UCSD-AML1 (cell line): ENCODE results near the gene LITAF.
"Not testable (repeated sequence)": the region's sequence is repeated elsewhere in the genome, so short reads cannot be mapped to it uniquely, and the experiment has no call there.

Experiments used
- DNase-seq: peaks from one replicate; lab custom pipeline; 2025; ENCODE audit not compliant: unreplicated experiment; lab: John Stamatoyannopoulos, UW

The LITAF gene

GRCh38 chr16:11524098-11524760, 62.5 kb downstream of the LITAF start:
- no peak for DNase-seq

GRCh38 chr16:11521055-11521454, 65.7 kb downstream of the LITAF start:
- no peak for DNase-seq

DNA sequence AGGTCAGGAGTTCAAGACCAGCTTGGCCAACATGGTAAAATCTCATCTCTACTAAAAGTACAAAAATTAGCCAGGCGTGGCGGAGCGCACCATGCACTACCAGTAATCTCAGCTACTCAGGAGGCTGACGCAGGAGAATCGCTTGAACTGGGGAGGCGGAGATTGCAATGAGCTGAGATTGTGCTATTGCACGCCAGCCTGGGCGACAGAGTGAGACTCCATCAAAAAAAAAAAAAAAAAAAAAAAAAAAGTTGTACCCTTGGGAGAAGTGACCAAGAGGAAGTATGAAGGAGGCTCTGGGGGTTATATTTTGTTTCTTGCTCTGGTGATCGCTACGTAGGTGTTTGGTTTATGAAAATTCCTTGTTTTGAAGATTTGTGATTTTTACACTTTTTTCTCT, 66.3 kb downstream of the LITAF start:
- no peak for DNase-seq

- no peak for DNase-seq
Observed at GRCh38 chr16:11517961-11518360, 68.8 kb downstream of the LITAF start.

DNA sequence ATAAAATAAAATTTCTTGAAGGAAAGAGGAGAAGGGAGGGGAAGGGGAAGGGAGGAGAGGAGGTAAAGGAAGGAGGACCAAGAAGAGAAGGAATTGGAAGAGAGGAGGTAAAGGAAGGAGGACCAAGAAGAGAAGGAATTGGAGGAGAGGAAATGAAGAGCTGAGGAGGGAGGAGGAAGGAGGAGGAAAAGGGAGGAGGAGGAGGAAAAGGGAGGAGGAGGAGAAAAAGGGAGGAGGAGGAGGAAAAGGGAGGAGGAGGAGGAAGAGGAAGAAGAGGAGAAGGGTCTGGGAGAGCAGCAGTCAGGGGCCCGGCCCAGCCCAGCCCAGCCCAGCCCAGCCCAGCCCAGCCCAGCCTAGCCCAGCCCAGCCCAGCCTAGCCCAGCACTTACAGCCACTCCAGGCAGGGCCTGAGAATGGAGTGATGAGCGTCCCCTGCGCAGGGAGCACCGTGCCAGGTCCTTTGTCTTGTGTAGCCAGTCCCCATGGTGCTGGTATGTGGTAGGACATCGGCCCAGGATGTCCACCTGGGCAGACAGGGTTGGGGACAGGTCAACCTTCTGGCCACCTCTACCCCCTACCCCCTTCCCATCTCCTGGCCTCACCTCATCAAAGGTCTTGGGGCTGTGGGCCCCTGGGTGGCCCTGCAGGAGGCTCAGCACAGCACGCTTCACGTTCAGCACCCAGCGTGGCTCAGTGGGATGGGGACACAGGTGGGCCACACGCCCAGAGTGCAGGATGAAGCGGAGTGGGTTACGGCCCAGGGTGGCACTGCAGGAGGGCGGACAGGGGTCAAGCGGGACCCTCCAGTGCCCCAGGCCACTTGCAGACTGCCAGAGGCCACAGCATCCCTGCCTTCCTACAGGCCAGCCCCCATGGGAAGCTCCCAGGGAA, 70.9 kb downstream of the LITAF start:
- no peak for DNase-seq

- DNase-seq: no peak
Observed at GRCh38 chr16:11514283-11514682, 72.4 kb downstream of the LITAF start.

- DNase-seq: not testable (repeated sequence)
Observed at GRCh38 chr16:11513366-11513765, 73.4 kb downstream of the LITAF start.

DNA sequence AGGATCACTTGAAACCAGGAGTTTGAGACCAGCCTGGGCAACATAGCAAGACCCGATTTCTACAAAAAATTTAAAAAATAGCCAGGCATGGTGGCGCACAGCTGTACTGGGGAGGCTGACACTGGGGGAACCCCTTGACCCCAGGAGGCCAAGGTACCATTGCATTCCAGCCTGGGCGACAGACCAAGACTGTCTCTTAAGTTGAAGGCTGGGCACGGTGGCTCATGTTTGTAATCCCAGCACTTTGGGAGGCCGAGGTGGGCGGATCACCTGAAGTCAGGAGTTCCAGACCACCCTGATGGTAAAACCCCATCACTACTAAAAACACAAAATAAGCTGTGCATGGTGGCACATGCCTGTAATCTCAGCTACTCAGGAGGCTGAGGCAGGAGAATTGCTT, 74.9 kb downstream of the LITAF start:
- no peak for DNase-seq

DNA sequence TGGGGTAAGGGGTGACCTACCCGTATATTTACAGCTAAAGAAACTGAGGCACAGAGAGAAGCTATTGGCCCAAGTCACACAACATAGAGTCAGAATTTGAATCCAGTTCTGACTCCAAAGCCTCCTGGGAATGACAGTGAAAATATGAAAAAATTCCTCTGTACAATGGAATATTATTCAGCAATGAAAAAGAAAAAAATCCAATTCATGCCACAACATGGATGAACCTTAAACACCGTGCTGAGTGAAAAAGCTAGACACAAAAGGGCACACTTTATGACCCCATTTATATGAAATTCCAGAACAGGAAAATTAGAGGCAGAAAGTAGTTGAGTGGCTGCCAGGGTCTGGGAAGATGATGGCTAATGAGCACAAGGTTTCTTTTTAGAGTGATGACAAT, 75.4 kb downstream of the LITAF start:
- DNase-seq: no peak

DNA sequence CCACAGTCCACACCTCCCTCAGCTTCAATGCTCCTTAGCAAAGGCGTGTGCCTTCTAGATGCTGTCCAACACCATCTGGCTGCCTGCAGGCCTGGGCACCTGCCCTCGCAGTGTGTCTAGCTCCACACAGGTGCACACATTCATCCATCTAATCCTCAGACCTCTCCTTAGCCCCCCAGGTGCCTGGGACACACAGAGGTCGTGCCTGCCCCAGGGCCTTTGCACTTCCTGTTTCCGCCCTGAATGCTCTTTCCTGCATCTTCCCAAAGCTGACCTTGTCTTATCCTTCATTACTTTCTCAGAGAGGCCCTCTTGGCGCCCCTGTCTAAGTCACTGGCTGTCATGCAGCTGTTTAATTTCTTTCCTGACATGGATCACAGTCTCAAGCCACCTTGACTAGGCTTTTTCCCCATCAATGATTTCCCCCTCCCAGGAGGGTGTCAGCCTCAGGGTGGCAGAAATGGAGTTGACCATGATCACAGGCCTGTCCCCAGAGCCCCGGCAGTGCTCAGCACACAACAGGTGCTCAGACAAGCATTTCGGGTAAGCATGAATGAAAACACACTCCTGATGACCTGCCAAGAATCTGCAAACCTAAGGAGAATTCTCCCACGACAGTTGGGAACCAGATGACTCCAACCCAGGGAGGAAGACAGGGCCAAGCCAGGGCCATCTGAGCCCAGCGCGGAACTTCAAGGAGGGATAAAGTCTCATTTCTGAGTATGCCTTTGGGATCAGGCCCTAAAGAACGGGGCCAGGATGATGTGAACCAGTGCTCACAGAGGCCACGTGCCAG, 76.3 kb downstream of the LITAF start:
- DNase-seq: no peak

GRCh38 chr16:11507991-11508390, 78.7 kb downstream of the LITAF start:
- no peak for DNase-seq

- DNase-seq: no peak
Observed at GRCh38 chr16:11507350-11507749, 79.4 kb downstream of the LITAF start.

DNA sequence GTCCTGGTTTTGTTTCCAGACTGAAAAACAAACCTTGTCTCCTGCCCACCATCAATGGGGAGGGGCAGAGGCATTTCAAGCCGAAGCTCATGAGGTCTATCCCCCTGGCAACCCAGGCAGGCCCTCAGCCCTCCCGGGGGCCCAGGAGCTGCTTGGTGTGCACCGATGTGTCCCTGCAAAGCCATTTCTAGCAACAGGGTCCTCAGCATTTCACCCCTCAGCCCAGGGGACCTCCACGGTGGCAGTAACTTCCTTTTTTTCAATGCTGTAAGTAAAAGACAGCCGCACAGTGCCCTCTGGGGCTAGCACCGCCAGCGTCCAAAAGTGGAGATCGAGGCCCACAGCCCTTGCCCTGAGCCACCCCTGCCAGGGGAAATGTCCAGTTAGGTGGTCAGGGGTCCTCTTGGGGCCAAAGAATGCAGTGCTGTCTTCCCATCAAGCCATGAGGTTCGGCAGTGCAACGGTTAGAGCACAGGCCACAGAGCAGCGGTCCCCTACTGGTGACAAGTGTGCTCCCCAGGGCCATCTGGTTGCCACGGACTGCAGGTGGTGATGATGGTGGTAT, 79.9 kb downstream of the LITAF start:
- DNase-seq: peak; percentile 49

DNA sequence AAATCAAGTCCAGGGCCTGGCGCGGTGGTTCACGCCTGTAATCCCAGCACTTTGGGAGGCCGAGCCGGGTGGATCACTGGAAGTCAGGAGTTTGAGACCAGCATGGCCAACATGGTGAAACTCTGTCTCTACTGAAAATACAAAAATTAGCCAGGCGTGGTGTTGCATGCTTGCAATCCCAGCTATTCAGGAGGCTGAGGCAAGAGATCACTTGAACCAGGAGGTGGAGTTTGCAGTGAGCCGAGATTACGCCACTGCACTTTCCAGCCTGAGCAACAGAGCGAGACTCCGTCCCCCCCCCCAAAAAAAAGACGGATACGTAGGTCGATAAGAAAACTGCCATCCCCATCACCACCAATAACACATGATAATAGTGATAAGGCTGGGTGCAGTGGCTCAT, 82.5 kb downstream of the LITAF start:
- DNase-seq: not testable (repeated sequence)

DNA sequence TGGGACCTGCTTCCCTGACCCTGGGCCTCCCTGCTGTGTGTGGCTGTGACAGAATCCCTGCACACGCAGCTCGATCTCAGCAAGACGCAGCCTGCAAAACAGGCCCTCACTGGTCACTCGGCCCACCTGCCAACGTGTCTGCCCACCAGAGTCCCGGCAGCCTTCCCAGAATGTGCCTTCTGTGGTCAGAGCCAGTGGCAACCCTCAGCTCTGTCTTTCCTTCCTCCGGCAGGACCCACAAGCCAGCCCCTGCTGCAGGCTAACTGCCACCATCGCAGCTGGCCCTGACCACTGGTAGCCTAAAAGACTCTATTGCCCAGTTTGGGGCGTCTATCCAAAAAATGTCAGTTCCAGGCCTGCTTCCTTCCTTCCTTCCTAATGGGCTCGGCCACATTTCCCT, 83.2 kb downstream of the LITAF start:
- peak; percentile 53 for DNase-seq

GRCh38 chr16:11502239-11502638, 84.5 kb downstream of the LITAF start:
- no peak for DNase-seq

GRCh38 chr16:11501632-11502031, 85.1 kb downstream of the LITAF start:
- DNase-seq: no peak

DNA sequence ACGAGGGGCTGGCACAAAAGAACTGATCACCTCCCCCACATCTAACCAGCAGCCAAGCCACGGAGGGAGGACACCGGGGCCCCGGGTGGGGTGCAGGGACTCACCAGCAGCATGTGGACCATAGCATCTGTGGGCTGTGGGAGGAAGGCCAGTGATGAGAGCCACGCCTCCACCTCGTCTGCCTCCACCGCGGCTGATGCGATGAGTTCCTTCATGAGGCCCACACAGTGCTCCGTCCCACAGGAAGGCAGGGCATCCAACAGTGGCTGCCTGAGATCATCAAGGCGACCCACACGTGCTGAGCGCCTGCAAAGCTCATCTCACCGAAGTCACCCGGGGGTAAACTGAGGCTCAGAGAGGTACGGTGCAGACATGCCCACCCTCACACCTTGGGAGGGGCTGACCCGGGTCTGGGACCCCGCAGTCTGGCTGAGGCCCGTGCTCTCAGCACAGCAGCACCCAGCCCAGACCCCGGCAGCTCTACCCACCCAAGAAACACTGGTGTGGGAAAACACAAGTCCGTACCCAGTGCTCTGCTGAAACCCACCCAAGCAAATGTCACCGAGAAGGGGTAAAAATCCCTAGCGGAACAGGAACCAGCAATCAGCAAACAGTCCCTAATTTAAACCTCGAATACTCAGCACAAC, 85.9 kb downstream of the LITAF start:
- peak; percentile 22 for DNase-seq

DNA sequence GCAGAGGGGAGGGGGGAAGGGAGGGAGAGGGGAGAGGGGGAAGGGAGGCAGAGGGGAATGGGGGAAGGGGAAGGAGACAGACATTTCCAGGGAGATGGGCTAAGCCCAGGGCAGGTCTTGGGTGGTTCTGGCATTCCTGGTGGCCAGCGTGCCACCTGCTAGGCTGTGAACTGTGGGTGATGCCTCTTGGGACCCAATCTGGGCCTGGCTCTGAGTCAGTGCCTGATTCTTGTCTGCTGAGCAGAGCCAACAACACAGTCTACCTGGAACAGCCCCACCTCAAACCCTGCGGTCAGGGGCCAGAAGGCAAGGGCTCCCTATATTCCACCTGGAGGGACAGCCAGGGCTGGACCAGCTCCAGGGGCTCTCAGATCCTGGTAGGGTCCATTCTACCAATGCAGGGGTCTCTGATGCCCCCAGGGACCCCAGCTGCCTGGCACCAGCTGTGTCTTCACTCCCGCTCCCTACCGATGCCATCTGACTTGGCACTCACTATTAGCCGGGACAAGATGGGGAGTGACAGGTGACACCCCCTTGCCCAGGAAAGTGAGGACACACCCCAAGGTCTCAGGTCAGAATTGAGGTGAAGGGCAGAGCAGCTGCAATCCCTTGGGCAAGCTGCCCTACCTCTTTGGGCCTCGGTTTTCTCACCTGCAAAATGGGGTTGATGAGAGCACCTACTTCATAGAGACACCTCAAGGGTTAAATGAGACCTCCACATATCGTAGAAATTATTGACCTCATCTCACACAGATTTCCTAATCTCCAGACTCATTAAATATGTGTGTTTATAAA, 87.2 kb downstream of the LITAF start:
- DNase-seq: peak; percentile 25

DNA sequence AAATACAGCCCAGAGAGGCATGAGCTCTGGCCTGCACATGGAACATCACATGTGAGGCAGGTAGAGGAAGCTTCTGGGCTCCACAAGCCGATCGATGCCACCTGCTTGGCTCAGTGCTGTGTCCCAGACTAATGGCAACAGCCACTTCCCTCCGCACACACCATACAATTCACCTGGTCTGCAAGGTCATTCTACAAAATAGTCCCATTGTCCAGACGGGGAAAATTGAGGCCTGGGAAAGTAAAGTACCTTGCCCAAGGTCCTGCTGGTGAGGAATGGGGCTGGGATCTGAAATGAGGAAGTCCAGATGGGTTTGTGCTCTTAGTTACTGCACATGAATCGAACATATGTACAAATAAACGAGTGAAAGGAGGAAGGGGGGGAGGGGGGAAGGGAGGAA, 88.0 kb downstream of the LITAF start:
- DNase-seq: peak; percentile 21
